GM12864 (cell line): ENCODE data around the gene HIGD1B.
"Not testable (repeated sequence)": the region's sequence is repeated elsewhere in the genome, so short reads cannot be mapped to it uniquely, and the experiment has no call there.

ENCODE experiments used
- DNase-seq: peaks from one replicate; pipeline ENCODE4 v3.0.0-alpha.2; 2011; ENCODE audit warnings: low read depth
- H3K4me3 ChIP-seq: 2 replicates; pipeline ENCODE4 v1.5.1; 2011; ENCODE audit warnings: mild to moderate bottlenecking, low read depth, low read length, control low read depth
- CTCF ChIP-seq: IDR thresholded peaks from 2 replicates; pipeline ENCODE4 v1.5.1; 2011; ENCODE audit warnings: low read depth, mild to moderate bottlenecking, moderate library complexity, low read length, control low read depth, inconsistent platforms; ENCODE audit errors: missing control alignments

HIGD1B gene

GRCh38 chr17:44808156-44808555 is 39.5 kb upstream of the HIGD1B start:
- DNase-seq = no peak
- no peak for TF ChIP-seq CTCF
- no peak overlapping the region for H3K4me3 ChIP-seq

DNA sequence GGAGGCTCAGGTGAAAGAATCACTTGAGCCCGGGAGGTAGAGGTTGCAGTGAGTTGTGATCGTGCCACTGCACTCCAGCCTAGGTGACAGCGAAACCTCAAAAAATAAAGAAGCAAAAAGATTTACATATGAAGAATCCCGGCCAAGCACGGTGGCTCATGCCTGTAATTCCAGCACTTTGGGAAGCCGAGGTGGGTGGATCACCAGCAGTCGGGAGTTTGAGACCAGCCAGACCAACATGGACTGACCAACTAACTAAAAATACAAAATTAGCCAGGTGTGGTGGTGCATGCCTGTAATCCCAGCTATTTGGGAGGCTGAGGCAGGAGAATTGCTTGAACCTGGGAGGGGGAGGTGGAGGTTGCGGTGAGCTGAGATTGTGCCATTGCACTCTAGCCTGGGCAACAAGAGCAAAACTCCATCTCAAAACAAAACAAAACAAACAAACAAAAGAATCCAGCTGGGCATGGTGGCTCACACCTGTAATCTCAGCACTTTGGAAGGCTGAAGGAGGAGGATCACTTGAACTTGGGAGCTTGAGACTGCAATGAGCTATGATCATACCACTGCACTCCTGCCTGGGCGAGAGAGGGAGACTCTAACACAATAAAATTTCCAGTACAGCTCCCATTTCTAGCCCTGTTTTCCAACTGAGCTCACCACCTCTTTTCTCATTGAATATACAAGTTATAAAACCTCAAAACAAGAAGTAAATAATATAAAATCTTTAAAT is 38.9 kb upstream of the HIGD1B start:
- H3K4me3 ChIP-seq, DNase-seq: not testable (repeated sequence)

- TF ChIP-seq CTCF = no peak
- H3K4me3 ChIP-seq = no peak overlapping the region
- DNase-seq = no peak
Observed at GRCh38 chr17:44812263-44812662, 35.4 kb upstream of the HIGD1B start.

DNA sequence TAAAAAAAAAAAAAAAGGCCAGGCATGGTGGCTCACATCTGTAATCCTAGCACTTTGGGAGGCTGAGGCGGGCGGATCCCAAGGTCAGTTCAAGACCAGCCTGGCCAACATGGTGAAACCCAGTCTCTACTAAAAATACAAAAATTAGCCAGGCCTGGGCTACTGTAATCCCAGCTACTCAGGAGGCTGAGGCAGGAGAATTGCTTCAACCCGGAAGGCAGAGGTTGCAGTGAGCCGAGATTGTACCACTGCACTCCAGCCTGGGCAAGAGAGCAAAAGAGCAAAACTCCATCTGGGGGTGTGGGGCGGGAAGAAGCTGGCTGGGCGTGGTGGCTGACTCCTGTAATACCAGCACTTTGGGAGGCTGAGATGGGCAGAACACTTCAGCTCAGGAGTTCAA is 29.2 kb upstream of the HIGD1B start:
- not testable (repeated sequence) for H3K4me3 ChIP-seq, DNase-seq

- DNase-seq = no peak
- no peak for TF ChIP-seq CTCF
Observed at GRCh38 chr17:44820631-44821212, 27.0 kb upstream of the HIGD1B start.

GRCh38 chr17:44825236-44825635 is 22.4 kb upstream of the HIGD1B start:
- H3K4me3 ChIP-seq = not testable (repeated sequence)

More at GRCh38 chr17:44820631-44821212, 27.0 kb upstream of the HIGD1B start:
- no peak overlapping the region for H3K4me3 ChIP-seq

GRCh38 chr17:44826123-44826790 is 21.4 kb upstream of the HIGD1B start:
- H3K4me3 ChIP-seq = no peak overlapping the region
- no peak for TF ChIP-seq CTCF
- DNase-seq = no peak

More at GRCh38 chr17:44825236-44825635, 22.4 kb upstream of the HIGD1B start:
- DNase-seq = not testable (repeated sequence)

DNA sequence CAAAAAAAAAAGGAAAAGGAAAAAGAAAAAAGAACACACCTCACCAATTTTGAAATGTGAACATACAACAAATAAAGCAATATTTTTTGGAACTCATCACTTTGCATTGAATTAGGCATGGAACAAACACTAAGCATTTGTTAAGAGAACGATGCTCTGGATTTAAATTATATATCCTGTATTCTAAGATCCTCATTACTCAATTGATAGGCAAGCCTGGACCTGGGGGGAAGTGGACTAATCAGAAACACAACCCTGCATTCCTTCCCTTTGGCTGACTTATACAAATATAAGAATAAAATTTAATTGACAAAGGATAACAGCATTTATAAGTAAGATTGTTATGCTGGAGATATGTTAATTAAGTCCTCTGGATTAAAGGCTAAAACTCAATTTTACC is 19.8 kb upstream of the HIGD1B start:
- no peak for DNase-seq
- no peak for TF ChIP-seq CTCF
- no peak overlapping the region for H3K4me3 ChIP-seq
